HL-60 (cell line): ENCODE data around the gene GPR146.

ENCODE experiments used
- POLR2AphosphoS5 ChIP-seq: IDR thresholded peaks from 2 replicates; pipeline ENCODE4 v1.6.1; 2012; ENCODE audit warnings: low read depth
- TF ChIP-seq, protein P1 (sequence below): IDR thresholded peaks from 2 replicates; pipeline ENCODE4 v1.6.1; 2012; ENCODE audit warnings: low read depth; ENCODE audit not compliant: insufficient replicate concordance
- TF ChIP-seq, protein P2 (sequence below): IDR thresholded peaks from one replicate; pipeline ENCODE4 v1.5.1; 2011; ENCODE audit warnings: low read length, control low read depth, inconsistent platforms; ENCODE audit not compliant: insufficient read depth

DNA sequence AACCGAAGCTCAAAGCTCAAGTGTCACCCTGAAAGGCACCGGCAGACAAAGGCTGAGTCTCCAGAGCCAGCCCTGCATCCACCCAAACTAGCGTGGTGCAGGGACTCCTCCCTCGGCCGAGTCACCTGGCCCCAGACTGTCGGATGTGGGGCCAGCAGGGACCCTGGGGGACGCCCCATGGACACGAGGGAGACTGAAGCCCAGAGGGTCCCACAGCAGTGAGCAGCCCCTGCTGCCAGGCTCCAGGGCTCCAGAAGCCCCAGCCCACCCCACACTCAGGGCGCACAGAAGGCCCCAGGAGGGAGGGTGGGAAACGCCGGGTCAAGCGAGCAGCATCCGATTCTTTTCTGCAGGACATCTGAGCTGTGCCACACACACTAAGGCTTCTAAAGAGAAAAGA lies 20.2 kb downstream of the GPR146 start:
- TF ChIP-seq, protein P1, sequence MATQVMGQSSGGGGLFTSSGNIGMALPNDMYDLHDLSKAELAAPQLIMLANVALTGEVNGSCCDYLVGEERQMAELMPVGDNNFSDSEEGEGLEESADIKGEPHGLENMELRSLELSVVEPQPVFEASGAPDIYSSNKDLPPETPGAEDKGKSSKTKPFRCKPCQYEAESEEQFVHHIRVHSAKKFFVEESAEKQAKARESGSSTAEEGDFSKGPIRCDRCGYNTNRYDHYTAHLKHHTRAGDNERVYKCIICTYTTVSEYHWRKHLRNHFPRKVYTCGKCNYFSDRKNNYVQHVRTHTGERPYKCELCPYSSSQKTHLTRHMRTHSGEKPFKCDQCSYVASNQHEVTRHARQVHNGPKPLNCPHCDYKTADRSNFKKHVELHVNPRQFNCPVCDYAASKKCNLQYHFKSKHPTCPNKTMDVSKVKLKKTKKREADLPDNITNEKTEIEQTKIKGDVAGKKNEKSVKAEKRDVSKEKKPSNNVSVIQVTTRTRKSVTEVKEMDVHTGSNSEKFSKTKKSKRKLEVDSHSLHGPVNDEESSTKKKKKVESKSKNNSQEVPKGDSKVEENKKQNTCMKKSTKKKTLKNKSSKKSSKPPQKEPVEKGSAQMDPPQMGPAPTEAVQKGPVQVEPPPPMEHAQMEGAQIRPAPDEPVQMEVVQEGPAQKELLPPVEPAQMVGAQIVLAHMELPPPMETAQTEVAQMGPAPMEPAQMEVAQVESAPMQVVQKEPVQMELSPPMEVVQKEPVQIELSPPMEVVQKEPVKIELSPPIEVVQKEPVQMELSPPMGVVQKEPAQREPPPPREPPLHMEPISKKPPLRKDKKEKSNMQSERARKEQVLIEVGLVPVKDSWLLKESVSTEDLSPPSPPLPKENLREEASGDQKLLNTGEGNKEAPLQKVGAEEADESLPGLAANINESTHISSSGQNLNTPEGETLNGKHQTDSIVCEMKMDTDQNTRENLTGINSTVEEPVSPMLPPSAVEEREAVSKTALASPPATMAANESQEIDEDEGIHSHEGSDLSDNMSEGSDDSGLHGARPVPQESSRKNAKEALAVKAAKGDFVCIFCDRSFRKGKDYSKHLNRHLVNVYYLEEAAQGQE = no peak
- TF ChIP-seq, protein P2, sequence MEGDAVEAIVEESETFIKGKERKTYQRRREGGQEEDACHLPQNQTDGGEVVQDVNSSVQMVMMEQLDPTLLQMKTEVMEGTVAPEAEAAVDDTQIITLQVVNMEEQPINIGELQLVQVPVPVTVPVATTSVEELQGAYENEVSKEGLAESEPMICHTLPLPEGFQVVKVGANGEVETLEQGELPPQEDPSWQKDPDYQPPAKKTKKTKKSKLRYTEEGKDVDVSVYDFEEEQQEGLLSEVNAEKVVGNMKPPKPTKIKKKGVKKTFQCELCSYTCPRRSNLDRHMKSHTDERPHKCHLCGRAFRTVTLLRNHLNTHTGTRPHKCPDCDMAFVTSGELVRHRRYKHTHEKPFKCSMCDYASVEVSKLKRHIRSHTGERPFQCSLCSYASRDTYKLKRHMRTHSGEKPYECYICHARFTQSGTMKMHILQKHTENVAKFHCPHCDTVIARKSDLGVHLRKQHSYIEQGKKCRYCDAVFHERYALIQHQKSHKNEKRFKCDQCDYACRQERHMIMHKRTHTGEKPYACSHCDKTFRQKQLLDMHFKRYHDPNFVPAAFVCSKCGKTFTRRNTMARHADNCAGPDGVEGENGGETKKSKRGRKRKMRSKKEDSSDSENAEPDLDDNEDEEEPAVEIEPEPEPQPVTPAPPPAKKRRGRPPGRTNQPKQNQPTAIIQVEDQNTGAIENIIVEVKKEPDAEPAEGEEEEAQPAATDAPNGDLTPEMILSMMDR = no peak
- TF ChIP-seq POLR2AphosphoS5 = no peak
